Measurements from ENCODE around the gene ARFRP1. TPM values are rescaled to one million over a fixed set of nuclear protein-coding genes. Genes with fewer than 3 reads are reported as not detected.
A peak's percentile ranks its signal among the peaks of the same experiment; 100 is the strongest.

The ARFRP1 gene
- total and polyA plus RNA-seq, 8 donors: 13.9 to 47.7 (median 22.8) TPM

DNA sequence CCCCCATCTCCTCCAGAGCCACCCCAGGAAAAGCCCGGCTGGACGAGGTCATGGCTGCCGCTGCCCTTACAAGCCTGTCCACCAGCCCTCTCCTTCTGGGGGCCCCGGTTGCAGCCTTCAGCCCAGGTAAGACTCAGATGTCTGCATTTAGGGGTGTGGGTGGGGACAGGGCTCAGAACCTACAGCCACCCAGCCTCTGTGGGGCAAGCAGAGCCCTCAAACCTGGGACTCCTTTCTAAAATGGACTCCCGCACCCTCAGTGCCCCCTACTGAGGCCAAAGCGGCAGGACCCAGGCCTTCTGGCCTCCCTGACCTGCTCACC lies 33.5 kb upstream of the ARFRP1 start:
- ATAC-seq (no peak), DNase-seq (no peak), FAIRE-seq (no peak)
- H3K4me1 ChIP-seq: peaks cover 15 to 27% (median 15%) of the 10 kb centered on the region in 3 donors
- peaks cover 0 to 11% (median 6%) of the 10 kb centered on the region in 3 donors for H3K36me3 ChIP-seq
- H3K27me3 ChIP-seq: no peaks in the 10 kb centered on the region
- H3K27ac ChIP-seq: peak overlapping the region; percentile 49 to 95 (median 90)
- 8 to 19% methylated on average over 6 of the region's 6 CpGs for WGBS, 2 donors
- TF ChIP-seq, protein P1, sequence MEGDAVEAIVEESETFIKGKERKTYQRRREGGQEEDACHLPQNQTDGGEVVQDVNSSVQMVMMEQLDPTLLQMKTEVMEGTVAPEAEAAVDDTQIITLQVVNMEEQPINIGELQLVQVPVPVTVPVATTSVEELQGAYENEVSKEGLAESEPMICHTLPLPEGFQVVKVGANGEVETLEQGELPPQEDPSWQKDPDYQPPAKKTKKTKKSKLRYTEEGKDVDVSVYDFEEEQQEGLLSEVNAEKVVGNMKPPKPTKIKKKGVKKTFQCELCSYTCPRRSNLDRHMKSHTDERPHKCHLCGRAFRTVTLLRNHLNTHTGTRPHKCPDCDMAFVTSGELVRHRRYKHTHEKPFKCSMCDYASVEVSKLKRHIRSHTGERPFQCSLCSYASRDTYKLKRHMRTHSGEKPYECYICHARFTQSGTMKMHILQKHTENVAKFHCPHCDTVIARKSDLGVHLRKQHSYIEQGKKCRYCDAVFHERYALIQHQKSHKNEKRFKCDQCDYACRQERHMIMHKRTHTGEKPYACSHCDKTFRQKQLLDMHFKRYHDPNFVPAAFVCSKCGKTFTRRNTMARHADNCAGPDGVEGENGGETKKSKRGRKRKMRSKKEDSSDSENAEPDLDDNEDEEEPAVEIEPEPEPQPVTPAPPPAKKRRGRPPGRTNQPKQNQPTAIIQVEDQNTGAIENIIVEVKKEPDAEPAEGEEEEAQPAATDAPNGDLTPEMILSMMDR (IDR thresholded peaks at IDR 0.05): no peak
- intact Hi-C loops (cut with DNase I): no loop called here
- no peaks in the 10 kb centered on the region for H3K9me3 ChIP-seq
- H3K4me3 ChIP-seq: peak overlapping the region in 2 of 4 donors; percentile 55 to 58

DNA sequence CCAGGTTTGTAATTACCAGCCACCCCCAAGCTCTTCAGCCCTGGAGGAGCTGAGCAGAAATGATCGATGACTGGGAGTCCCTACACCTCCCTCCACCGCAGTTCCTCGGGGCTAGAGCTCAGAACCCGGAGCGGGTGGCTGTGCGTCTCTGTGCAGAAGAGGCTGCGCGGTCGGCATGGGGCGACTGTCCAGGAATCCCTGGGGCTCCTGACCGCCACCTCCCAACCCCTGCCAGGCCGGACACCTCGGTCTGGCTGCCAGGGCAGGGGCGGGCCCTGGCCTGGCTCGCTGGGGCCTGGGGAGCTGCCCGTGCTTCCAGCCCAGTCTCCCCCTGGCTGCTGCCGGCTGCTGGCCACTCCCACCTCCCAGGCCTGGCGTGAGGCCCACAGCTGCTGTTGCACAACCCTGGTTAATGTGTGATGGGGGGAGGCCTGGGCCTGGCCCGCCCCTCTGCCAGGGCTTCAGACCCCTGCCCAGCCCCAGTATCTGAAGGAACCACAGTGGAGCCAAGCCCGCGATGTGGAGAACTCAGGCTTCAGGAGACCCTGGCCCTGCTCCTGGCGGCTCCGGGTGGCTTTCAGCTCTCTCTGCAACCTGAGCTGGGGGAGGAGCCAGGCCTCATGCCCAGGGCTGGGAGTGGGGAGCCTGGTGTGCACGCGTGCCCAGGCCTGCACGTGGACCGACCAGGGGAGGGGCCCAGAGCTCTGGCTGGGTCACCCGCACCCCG lies 33.0 kb upstream of the ARFRP1 start:
- intact Hi-C loops (cut with DNase I): no loop called here

DNA sequence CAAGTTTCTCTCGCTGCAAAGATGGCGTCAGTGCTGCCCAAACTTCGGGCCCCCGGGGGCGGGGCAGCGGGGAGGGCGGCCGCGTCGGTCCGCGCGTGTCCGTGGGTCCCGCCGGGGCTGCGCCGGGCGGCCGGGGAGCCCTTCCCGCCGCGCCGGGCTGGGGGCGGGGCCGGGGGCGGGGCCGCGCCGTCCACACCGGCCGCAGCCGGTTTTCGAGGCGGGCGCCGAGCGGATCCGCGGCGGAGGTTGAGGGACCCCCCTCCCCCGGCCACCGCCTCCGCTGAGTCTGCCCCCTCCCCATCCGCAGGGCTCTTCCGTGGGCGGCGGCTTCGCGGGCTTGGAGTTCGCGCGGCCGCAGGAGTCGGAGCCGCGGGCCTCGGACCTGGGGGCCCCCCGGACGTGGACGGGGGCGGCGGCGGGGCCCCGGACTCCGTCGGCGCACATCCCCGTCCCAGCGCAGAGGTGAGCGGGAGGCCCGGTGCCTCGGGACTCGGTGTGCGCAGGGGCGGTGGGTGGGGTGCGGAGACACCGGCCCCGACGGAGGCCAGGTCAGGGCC lies 32.4 kb upstream of the ARFRP1 start:
- Histone ChIP-seq H3K9me3 (no peaks in the 10 kb centered on the region), H3K27me3 (no peaks in the 10 kb centered on the region), H3K4me1 (peaks cover 15 to 27% (median 15%) of the 10 kb centered on the region in 3 donors), H3K36me3 (peaks cover 0 to 17% (median 6%) of the 10 kb centered on the region in 3 donors), H3K4me3 (peak overlapping the region; percentile 30 to 64 (median 56)), H3K27ac (peak overlapping the region; percentile 87 to 95 (median 90))
- intact Hi-C loops (cut with DNase I): no loop called here
- peak; percentile 1 to 13 (median 3) for ATAC-seq
- TF ChIP-seq, protein P1 (IDR thresholded peaks at IDR 0.05): no peak
- no peak for FAIRE-seq
- peak in 5 of 6 donors; percentile 46 to 80 (median 71) for DNase-seq
- 0 to 1% methylated on average over 22 to 79 of the region's 80 CpGs for WGBS, 2 donors

More for the DNA sequence above, 33.0 kb upstream of the ARFRP1 start:
- peaks cover 15 to 27% (median 15%) of the 10 kb centered on the region in 3 donors for H3K4me1 ChIP-seq
- TF ChIP-seq, protein P1 (IDR thresholded peaks at IDR 0.05): peak in 2 of 4 donors; percentile 10 to 15
- WGBS, 2 donors: 2 to 3% methylated on average over 28 to 29 of the region's 29 CpGs
- no peaks in the 10 kb centered on the region for H3K9me3 ChIP-seq
- no peak for FAIRE-seq
- no peaks in the 10 kb centered on the region for H3K27me3 ChIP-seq
- peak; percentile 73 to 87 (median 79) for ATAC-seq
- peaks cover 0 to 11% (median 6%) of the 10 kb centered on the region in 3 donors for H3K36me3 ChIP-seq
- peak overlapping the region; percentile 87 to 95 (median 90) for H3K27ac ChIP-seq
- peak; percentile 94 to 99 (median 97) for DNase-seq
- peak overlapping the region; percentile 30 to 64 (median 56) for H3K4me3 ChIP-seq

DNA sequence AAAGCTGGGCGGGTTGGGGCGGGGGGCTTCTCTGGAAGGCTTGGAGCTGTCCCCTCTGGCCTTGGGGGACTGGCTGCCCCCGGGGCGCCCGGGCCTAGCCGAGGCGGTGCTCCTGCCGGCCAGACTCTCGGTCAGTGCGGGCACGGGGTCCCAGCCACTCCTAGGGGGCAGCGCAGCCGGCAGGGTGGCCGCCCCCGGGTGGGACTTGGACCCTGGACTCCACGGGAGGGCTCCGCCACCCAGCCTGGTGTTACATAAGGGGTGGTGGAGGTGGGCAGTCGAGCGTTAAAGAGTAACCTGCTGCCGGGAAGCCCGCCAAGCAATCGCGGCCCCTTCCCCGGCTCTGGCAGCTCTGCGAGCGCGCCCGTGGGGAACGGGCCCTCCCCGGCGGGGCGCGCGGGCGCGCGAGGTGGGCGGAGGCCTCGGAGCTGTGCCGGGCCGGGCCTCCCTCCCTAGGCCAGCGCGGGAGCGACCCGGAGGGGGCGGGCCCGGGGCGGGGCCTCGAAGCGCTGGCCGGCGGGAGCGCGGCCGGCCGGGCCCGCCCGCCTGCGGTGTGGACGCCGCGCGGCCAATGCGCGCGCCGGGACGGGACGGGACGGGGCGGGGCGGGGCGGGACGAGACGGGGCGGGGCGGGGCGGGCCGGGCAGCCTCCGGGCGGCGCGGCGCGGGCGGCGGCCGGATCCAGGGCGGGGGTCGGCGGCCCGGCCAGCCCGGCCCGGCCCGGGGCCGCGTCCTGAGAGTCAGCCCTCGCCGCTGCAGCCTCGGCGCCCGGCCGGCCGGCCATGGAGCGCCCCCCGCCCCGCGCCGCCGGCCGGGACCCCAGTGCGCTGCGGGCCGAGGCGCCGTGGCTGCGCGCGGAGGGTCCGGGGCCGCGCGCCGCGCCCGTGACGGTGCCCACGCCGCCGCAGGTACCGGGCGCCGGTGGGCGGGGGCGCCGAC lies 31.6 kb upstream of the ARFRP1 start, which contains the start of gene SLC2A4RG:
SLC2A4RG (plus strand) TSS at position 647 of the 940 bp plus-strand sequence; CDS start at position 784, 137 bp downstream.
- no peaks in the 10 kb centered on the region for H3K9me3 ChIP-seq
- no peaks in the 10 kb centered on the region for H3K27me3 ChIP-seq
- H3K4me3 ChIP-seq: peak within 1 kb of the TSS; percentile 35 to 64 (median 60)
- FAIRE-seq (no peak), ATAC-seq (peak; percentile 60 to 70 (median 66)), DNase-seq (peak; percentile 78 to 94 (median 86))
- H3K27ac ChIP-seq: peak within 1 kb of the TSS; percentile 88 to 95 (median 91)
- intact Hi-C loops (cut with DNase I): no loop called here
- peaks cover 0 to 24% (median 6%) of the 10 kb centered on the region in 3 donors for H3K36me3 ChIP-seq
- H3K4me1 ChIP-seq: peaks cover 15 to 27% (median 15%) of the 10 kb centered on the region in 3 donors
- 0 to 1% methylated on average over 57 to 136 of the region's 136 CpGs for WGBS, 2 donors
- TF ChIP-seq, protein P1 (IDR thresholded peaks at IDR 0.05): no peak

Data from pancreas (tissue), 10 donors.